ENCODE measurements around the gene RYR2.
"Not testable (repeated sequence)": the region's sequence is repeated elsewhere in the genome, so short reads cannot be mapped to it uniquely, and the experiment has no call there.

RYR2 gene

DNA sequence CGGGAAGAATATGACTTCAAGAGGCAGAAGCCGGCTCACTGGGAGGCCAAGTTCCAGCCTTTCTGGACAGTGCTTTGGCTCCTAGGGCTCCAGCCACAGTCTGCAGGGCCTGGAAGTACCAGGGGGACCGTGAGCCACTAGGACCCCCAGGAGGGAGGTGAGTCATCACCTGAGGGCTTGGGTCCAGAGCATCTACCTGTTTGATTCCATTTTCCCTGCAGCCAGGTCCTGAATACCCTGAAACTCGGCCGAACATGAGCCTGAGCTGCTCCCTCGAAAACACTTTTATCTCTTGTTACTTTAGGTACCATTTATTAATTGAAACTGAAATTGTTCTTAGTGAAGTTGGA is 164.1 kb downstream of the RYR2 start:
- DNase-seq, result no peak

DNA sequence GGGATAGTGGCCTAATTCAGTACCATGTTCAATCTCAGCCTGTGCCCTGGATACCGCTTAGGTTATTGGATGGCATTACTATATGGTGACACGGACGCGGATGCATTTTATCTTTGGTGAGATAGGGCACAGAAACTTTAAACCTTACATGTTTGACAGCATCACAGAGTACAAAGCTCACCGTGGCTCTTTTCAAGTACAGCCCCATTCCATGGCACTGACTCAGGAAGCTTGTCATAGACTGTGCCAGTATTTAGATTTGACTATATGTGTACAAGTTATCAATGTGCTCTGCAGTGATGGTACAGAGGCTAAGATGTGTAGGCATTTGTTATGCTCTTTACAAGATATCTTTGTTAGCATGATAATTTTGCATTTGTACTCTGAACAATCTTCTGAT is 169.0 kb downstream of the RYR2 start:
- no peak for DNase-seq

DNA sequence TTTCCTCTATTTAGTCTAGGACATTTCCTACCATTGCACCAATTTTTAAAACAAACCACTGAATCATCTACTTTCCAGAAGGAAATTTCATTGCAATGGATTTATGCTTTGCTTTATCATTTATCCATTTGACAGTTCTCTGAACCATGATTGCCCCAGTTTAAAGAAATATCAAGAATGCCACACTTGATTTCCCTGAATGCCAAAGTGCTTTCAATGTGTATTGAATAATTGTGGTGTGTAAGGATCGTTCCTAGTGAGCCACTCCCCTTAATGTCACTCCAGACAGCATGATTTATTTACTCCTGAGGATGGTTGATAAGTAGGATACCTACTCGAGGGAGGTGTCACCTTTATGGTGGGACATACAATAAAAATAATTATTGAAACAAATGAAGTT is 169.6 kb downstream of the RYR2 start:
- DNase-seq, result no peak

DNA sequence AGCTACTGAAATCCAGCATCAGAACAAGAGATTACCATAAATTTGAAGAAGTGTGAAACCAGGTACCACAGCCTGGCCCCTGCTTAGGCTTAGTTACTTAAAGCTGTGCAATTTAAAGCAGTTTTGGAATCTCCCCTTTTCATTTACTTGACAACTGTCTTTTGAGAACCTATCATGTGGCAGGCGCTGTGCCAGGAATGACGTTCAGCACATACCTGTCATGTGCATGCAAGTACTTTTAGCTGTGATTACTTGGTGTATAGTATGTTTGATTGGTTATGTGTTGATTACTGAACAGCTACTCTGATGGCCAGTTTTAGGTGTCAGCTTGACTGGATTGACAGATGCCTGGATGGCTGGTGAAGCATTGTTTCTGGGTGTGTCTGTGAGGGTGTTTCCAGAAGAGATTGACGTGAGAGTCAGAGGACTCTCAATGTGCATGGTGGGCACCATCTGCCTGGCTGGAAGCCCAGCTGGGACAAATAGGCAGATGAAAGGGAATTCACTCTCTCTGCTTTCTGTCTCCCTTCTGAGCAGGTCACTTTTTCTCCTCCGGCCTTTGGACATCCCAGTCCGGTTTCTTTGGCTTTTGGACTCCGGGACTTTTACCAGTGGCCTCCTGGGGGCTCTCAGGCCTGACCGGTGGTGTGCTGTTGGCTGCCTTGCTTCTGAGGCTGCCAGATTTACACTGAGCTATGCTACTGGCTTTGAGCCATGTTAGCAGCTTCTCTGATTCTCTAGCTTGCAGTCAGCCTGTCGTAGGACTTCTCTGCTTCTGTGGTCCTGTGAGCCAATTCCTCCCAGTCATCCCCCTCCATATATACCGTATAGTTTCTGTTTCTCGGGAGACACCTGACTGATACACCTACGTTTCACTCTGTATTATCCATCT is 178.0 kb downstream of the RYR2 start:
- DNase-seq, result no peak

DNA sequence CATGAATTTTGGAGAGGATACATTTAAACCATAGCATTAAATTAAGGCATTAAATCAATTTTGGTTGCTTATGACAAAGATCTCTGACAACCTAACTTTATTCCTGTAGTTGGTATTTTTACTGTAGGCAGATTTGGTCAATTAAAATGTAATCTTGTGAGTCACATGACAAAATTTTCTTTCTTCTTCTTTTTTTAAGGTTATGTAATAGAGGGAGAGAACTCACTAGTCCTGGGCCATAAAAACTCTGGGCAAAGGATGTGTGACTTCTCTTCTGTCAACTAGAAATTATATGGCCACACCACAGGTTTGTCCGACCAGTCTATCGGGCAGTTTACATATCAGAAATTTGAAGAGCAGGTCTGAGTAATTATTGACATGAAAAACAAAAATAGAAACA is 181.4 kb downstream of the RYR2 start:
- no peak for DNase-seq

DNA sequence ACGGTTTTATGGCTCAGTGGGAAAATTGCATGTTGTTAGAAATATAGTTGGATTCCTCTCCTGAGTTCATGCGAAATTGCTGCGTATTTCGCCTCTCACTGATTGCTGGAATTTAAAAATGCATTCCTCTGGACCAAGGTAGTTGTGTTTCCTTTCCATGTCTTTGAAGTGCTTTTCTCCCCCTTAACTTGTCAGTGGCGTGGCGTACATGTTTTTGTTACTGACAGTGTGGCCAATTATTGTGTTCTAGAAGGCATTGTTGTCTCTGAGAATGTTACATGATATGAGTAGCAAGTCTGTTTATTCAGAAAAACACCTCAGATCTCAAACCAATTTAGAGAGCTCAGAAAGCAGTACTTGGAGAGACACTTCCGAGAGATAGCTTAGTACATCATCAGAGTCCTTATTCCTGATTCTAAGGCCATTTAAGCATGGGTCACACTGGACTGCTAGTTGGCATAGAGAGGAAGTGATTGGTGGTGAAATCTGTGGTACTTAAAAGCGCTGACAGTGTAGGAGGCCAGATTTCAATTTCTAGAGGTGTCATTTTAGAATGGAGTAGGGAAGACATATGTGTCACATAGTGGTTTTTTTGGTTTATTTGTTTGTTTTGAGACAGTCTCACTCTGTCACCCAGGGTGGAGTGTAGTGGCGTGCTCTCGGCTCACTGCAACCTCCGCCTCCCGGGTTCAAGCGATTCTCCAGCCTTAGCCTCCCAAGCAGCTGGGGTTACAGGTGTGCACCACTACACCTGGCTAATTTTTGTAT is 184.4 kb downstream of the RYR2 start:
- DNase-seq, result no peak

DNA sequence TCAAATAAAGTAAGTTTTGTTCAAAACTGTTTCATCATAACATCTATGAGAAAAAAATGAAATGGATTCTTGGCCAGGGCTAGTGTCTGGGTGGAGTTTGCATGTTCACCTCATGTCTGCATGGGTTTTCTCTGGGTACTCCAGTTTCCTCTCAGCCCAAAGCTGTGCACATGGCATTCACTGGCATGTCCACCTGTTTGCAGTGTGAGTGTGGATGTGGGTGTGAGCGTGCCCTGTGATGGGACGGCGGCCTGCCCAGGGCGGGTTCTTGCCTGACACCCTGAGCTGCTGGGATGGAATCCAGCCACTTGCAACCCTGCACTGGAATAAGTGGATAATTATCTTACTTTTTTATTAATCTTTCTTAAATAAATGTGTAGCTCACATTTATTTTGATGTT is 185.5 kb downstream of the RYR2 start:
- no peak for DNase-seq

DNA sequence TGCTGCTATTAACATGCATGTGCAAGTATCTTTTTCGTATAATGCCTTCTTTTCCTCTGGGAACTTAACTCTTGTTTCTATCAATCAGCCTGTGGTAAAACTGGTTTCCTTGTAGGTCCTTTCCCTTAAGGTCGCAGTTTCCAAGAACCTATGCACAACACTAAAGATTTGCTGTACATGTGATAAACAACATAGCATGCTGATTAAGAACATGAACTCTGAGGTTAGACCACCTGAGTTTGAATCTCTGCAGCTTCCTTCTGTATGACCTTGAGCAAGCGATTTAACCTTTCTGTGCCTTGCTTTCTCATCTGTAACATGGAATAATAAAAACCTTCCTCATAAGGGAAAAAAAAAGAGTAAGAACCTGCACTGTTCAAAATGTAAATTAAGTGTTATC is 186.4 kb downstream of the RYR2 start:
- no peak for DNase-seq

DNA sequence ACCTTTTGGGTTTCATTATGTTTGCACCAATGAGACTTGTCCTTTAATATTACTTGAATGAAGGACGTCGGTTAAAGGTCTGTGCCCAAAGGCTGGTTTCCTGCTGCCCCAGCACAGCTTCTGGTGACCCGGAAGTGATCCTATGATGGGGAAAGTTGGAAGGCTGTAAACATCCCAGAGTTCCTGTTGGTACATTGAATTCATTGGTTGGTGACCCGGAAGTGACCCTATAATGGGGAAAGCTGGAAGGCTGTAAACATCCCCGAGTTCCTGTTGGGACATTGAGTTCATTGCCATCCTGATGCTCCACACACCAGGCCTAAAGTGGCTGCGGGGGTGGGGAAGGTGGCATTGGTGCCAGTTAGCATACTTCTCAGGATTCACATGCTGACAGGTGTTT is 187.3 kb downstream of the RYR2 start:
- DNase-seq, result no peak

DNA sequence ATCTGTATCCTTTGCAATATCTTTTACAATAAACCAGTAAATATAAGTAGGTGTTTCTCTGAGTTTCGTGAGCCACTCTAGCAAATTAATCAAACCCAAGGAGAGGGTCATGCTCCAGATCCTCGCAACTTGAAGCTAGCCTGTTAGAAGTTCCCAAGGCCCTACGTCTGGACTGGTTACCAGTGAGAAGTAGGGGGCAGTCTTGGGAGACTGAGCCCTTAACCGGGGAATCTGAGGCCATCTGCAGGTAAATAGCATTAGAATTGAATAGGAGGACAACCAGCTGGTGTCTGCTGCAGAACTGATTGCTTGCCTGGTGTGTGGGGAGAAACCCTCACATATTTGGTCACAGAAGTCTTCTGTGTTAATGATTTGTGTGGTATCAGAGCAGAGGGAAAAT is 190.5 kb downstream of the RYR2 start:
- DNase-seq, result no peak

DNA sequence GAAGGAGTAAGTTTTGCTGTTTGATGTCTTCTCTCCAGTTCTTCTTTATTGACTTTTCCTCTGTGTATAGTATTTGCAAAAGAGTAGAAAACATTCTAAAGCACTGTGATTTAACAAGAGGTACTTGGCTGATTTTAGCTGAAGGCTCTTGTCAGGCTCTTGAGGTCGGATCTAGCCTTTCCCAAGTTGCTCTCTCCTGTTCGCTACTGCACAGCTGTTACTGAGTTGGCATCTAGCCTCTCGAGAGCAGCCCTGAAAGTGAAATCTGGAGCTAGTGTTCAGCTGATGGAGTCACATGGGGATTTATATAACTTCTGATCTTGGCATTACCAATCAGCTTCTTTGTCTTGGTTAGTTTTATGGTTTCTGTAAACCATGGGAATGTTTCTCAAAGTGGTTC is 193.1 kb downstream of the RYR2 start:
- DNase-seq, result no peak

DNA sequence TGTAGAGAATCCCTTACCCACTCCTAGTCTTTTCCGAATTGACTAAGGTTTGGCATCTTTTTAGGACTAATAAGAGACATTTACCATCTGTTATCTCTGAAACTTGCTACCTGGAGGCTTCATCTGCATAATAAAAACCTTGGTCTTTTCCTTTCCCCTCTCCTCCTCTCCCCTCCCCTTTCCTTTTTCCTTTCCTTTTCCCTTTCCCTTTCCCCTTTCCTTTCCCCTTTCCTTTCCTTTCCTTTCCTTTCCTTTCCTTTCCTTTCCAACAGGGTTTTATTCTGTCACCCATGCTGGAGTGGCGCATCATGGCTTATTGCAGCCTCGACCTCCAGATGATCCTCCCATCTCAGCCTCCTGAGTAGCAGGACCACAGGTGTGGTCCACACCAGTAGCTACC is 195.7 kb downstream of the RYR2 start:
- no peak for DNase-seq

DNA sequence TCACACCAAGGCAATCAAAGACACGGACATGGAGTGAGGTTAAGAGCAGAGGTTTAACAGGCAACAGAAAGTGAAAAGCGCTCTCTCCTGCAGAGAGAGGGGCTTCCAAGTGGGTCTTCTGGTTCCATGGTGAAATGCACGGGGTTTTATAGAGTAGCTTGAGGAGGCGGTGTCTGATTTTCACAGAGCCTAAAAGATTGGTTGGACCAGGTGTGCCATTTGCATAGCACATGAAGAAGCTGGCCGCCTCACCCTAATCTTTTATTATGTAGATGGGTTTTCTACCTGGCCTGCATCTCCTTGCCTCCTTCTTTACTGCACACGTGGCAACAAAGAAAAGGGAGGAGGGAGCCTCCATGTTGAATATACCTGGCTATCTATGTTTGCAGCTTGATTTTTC is 197.3 kb downstream of the RYR2 start:
- no peak for DNase-seq

DNA sequence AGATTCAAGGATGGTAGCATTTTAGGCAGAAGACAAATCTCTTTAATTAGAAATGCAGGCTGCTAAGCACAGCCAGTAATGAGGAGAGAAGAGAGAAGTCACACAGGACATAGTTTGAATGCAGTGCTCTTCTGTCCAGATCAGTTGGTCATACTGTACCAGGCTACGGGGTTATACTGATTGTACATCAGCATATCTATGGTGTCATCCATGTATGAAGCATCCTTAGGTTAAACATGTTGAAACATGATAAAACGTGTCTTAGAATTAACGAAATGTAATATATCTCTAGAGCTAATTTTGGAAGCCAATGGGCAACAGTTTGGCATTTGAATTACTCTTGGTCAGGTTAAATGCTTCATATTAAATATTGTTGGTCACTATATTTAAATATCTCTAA is 199.1 kb downstream of the RYR2 start:
- no peak for DNase-seq

DNA sequence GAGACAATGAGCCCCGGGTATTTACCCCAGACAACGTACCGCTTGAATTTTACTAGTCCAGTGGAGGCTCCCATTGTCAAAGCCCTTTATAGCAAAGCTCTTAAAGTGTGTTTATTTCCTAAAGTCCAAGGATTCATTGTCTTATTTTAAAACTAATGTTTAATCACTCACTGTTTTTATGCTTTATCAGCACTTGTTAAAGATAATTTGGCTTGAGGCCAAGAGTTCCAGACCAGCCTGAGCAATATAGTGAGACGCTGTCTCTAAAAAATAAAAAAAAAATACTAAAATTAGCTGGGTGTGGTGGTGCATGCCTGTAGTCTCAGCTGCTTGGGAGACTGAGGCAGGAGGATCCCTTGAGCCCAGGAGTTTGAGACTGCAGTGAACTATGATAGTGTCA is 202.8 kb downstream of the RYR2 start:
- DNase-seq, result no peak

DNA sequence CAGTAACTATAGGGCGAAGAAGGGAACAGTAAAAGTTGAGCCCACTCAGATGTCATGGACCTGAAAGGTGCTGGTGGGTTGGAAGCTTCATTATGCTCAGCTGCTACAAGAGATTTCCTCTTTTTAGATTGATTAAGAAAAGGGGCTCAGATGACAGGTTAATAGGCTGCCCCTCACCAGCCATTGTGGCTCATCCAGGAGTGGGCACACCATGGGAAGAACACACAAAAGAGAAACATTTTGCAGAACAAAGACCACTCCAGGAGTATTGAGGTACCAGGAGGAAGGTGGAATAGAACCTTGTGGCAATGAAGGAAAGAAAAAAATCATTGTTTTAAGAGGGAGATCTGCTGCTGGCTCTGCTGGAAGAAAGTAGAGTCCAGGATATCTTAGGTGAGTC is 205.5 kb downstream of the RYR2 start:
- DNase-seq, result no peak

DNA sequence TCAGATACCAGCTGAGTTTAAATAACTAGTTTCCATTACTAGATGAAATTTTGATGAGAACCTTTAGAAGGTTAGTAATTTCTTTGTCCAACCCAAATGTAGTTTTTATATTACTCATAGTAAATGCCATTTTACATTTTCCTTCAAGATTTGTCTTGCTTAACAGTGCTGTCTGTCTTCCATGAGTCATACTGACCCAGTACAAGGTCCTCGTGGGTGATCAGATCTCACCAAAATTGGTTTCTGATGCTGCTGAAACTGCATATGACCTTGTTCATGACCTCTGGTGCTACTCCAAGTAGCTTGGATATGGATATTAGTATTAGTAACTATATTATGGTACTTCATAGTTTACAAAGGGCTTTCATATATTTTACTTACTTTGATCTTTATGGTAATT is 207.1 kb downstream of the RYR2 start:
- DNase-seq, result no peak

DNA sequence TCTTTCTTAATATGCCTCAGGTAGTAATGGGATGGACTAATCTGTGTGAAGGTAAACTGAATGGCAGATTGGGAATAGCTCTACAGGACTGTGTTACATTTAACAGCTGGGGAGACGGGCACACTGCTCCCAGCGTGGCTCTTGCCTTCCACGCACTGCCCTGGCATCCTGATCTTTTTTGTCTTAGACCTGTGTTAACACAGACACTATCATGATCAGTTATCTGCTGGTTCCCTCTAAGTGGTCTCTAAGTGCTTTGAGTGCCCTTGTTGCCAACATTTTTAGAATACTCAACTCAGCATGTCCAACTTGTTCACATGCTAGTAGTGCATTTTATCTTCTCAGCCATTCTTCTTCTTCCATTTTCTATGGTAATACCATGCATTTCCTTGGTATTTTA is 208.1 kb downstream of the RYR2 start:
- no peak for DNase-seq

DNA sequence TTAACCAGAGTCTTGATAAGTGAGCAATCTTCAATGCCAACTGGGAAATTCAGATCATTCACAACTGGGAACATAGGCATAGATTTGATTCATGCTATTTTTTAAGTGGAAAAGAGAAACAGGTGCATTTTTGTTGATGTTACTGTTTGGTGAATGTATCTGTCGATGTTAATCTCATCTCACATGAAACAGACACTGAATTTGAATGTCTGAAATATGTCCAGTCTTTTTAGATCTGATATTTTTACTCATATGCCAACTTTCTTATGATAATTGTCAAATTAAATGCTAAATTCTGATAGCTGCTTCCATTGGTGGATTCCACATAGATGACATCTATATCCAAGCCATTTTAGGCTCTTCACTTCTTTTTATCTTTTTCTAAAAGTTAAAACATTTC is 213.1 kb downstream of the RYR2 start:
- no peak for DNase-seq

DNA sequence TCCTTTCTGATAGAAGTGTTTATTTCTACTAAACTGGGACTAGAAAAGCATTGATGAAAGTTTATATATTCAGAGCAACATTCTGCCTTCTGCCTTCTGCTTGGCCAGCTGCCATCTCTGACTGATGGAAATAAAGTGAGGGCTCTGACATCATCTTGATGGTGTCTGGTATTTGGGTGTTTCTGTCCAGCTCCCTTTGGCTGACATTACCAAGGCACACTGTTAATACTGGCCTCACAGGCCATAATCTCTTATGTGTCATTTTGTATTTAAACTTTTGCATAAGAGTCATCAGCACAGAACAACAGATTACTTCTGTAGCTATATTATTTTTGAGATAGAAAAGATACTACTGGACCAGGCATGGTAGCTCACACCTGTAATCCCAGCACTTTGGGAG is 216.9 kb downstream of the RYR2 start:
- DNase-seq, result no peak

DNA sequence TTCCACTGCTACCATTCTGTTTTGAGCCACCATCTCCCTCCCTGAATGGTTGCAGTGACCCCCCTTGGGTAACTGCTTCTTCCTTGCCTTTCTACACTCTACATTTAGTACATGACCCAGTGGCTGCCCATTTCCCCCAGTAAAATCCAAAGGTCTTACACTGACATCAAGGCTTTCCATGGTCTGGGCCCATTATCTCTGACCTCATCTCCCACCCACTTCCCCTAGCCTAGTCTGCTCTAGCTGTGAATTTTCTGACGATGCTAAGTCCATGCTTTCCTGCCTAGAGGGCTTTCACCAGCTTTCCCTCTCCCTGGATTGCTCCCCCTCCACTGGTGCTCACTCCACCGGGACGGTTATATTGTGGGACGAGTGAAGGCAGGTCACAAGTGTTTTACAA is 219.2 kb downstream of the RYR2 start:
- DNase-seq, result no peak

DNA sequence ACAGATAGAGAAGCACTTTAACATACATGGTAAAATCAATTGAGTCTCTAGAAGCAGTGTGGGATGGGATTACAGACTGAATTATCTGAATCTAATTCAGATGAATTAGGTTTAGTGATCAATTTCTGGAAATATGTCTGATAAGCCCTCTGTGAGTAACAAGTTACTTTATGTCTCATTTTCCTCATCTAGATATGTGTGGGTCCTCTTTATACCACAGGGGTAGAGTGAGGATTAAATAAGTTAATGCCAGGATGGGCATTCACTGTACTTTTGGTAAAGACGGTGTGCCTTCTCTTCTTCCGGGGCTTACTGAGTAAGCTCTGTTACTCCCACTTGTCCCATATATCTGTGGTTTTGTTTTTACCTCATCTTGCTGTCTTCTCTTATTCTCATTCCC is 225.8 kb downstream of the RYR2 start:
- DNase-seq, result no peak

DNA sequence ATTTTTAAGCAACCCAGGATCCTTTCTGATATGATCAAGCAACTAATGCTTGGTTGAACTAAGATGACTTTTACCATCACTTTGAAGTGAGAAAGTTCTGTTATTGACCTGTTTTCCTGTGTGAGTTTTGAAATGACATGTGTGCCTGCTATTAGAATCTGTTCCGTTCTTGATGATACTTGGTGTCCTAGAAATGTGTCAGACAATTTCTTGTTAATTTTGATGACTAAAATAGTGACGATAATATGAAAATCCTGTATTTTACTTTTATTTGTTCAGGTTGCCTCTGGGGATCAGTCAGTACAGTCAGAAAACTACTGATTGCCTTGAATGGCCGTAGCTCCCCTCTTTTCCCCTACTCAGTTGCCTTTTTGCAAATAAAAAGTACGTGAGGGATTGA is 228.0 kb downstream of the RYR2 start:
- no peak for DNase-seq

DNA sequence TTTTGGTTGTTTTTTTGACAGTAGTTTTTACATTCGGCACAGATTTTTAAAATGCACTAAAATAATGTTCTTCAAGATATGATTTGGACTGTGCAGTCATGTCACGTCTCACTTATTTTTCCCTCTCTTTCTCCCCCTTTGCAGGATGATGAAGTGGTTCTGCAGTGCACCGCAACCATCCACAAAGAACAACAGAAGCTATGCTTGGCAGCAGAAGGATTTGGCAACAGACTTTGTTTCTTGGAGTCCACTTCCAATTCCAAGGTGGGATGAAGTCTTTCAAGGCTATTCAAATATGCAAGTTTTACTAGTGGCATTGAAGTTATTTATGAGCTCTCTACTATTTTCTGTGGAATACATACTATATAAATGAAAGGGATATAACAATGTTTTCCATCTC is 228.4 kb downstream of the RYR2 start:
- no peak for DNase-seq

DNA sequence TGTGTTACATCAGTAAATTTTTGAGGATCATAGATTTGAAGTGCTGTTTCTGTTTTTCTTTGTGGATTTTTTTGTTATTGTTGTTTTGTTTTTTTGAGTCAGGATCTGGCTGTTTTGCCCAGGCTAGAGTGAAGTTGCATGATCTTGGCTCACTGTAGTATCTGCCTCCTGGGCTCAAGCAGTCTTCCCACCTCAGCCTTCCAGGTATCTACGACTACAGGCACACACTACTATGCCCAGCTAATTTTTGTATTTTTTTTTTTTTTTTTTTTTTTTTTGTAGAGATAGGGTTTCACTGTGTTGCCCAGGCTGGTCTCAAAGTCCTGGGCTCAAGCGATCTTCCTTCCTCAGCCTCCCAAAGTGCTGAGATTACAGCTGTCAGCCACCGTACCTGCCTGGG is 236.0 kb downstream of the RYR2 start:
- not testable (repeated sequence) for DNase-seq
